NCI-H82 treated with DMSO at 0.1 percent for 48 hours (cell line): ENCODE data around the gene PTPRB.

Experiments
- DNase-seq: peaks from one replicate; lab custom pipeline; 2025; ENCODE audit not compliant: unreplicated experiment; lab: John Stamatoyannopoulos, UW

Gene PTPRB

DNA sequence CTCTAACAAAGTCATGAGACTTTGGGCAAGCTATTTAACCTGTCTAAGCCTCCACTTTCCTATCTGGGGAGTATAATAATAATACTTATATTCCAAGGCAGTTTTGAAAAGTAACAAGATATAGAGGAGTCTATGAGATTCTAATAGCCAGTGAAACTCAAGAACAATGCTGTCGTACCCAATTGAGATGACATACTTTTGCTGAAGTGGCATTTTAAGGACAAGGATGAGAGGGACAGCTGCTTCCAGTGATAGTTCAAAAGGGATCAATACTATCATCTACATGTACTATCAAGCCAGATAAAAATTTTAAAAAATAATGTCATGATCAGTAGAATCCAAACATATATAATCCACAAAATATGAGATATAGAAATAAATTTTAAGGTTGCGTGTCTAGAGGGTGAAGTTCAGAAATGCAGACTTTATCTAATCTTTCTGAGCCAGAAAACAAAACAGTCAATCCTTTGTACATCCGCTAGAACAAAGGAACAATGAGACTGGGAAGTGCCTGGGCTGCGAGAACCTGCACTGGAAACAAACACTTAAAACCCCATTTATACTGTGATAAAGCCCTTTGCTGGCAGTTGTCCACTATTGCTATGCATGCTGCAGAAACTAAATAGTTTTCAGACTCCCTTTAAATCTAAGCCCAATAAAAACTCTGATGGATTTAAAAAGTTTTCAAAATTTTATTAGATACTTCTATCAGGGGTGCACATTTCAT lies 38.6 kb downstream of the PTPRB start:
- DNase-seq: no peak

DNA sequence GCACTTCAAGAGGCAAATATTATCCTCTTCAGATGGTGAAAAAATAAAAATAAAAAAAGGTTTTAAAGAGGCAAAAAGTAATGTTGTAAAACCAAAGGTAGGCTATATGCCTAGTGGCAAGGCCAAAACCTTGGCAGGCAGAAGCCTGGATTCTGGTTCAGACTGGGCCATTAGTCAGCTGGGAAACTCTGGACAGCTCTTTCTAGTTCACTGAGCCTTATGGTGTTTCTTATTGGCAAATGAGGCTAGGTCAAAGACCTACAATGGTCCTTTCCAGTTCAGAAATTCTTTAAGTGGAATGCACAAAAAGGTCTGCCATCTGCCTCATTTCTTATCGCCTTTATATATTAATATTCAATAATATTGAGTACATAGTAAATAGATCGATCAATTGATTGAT lies 44.6 kb downstream of the PTPRB start:
- DNase-seq: no peak

DNA sequence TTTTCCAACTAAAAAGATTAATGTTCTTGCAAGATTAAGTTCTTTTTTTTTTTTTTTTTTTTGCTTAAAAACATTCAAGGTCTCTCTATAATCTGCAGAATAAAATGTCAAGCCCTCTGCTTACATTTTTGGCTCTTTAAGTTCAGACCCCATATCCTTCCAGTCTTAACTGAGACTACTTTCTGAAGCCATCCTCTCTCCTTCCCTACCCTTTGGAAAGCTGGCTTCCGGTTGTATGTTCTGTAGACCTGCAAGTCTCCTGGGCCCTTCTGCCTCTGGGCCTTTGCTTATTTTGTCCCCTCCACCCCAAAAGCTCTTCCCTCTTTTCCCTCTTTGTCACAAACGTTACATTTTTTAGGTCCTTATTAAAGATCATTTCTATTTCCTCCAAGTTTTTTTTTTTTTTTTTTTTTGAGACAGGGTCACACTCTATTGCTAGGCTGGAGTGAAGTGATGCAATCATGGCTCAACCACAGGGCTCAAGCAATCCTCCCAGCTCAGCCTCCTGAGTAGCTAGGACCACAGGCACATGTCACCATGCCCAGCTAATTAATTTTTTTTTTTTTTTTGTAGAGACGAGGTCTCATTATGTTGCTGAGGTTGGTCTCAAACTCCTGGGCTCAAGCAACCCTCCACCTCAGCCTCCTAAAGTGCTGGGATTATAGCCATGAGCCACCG lies 46.5 kb downstream of the PTPRB start:
- no peak for DNase-seq

DNA sequence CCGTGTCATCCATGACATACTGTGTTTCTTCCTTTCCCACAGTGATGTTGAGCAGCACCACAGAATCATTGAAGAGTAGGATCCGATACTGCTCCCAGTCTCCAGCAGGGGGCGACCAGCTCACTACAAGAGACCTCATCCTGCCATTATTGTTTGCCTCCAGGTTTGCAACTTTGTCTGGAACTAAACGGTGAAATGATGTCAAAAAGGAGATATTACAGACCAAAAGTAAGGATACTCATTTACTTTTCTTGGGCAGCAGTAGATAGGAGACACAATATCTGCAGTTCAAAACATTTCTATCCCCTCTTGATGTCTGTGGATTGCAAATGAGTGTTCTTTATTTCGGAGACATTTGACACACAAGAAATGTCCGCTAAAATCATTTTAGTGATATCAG lies 47.2 kb downstream of the PTPRB start:
- no peak for DNase-seq

DNA sequence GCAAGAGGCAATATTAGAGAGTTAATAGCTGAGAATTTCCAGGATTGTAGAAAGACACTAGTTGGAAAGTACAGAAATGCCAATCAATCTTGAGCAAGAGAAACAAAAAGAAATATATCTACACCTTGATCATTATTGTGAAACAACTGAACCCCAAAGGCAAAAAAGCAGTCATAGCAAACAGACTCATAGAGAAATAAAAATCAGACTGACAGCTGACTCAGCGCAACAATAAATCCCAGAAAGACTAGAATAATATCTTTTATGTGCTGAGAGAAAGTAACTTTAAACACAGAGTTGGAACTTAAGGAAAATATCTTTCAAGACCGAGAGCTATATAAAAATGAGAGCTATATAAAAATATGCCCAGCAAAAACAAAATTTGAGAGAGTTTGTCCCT lies 52.9 kb downstream of the PTPRB start:
- DNase-seq: no peak

DNA sequence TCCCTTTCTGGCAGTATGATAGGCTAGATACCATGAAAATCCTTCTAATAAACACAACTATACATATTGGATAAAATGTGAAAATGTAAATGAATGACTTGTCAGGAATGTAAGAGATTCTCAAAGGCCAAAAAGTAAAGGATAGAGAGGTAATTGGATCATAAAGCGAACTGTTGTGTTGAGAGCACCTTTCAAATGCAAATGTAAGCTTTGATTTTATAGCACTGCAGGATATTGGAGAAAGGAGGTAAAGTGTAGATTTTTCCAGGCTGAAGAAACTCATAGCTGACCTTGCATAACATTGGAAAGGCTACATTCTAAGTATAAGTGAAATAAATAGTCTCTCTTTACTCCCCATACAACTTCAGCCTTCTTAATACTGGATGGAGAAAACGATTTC lies 54.0 kb downstream of the PTPRB start:
- no peak for DNase-seq

DNA sequence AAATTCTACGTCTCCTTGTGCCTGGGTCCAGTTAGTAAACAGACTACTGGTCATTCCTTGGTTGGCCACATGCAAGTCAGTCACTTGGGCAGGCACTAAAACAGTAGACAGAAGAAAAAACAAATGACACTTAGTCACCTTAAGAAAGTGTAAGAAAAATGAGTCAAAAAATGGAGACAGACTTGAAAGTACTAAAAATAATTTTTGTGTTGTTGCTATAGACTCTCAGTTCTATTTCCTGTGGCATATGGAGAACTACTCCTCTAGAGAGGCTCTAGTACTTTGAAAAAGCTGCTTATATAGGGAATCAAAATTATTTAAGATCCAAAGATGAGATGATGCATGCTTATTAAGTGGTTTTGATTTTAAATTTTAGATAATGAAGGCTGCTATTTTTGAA lies 56.0 kb downstream of the PTPRB start:
- no peak for DNase-seq

DNA sequence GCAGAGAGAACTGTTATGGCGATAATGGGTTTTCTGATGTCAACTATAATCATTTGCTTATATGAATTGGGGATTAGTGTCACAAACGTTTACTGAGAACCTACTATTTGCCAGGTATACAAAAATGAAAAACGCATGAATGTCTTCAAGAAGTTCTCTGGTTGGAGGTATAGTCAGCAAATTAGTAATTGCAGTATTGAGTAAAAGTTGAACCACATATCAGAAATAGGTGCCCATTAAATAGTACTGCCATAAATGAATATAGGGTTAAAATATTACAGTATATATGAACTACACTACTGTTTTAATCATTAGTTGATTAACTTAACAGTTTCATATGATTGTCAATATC lies 60.0 kb downstream of the PTPRB start:
- no peak for DNase-seq

DNA sequence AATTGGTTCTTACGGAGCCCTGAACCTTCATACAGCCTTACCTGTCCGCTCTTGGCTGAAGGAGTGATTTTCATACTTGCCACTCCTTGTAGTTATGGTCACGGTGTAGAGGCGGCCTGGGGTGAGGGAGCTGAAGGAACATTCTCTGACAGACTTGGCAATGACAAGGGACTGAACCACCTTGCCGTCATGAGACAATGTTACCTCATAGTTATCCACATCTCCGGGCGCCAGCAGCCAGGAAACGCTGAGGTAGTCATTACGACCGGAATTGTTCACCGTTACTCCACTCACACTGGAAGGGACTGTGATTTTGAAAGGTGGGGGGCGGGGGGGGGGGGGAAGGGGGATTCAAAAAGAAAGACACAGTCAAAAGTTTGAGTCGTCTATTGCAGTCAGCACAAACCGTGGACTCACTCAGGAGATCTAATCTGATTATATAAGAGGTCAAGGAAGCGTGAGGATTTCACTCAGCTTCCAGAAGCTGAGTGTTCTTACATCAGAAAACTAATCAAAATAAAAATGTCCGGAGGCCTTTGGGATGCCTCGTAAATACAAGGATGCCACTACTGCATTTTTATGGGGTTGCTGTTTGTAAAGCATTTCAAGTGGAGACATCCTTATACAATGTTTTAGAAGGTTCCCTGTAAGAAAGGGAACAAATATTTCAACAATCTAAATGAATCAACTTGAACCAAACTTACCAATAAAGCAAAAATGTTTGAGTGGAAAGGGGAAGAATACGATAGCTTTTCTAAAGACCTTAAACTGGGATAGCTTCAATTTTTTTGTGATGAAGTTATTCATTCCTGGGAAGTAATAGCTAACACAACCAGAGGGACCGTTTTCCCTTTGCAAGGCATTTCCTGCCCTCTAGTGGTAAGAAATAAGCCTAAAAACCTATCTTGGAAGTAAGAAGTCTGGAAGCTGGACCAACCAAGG lies 60.6 kb downstream of the PTPRB start:
- peak; percentile 54 for DNase-seq

DNA sequence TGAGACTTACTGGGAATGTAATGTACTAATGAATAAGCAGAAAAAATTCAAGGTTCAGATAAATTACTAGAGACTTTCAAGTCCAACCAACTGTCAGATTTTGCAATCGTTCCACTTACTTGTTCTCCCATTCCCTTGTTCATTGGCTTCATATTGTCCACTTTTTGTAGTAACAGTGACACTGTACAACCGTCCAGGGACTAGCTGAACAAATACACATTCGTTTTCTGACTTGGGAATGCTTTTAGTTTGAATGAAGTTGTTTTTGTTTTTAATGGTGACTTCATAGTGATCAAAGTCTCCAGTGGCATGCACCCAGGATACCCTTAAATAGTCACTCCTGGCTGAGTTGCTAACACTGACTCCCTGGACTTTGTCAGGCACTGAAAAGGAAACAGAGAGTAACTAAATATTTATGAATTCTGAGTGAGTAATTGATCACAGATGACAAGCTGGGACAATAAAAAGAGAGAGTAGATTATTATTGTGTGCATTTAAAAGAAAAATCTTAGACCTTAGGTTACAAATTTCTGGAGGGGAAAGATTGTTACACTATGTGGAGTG lies 65.4 kb downstream of the PTPRB start:
- DNase-seq: no peak

DNA sequence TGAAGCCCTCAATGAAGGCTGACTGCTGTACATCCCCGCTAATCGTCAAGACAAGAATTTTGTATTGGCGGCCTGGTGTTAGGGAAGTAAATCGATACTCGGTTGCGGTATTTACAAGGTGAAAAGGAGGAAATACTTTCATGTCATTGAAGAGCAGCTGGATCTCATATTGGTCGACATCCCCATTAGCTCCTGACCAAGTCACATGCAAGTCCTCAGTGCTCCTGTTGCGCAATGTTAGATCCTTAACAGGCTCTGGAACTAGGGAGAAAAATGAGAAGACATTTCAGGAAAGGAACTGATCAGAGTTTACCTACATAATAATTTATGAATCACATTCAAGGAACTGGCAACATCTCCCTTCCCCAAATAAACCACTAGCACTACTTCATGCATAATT lies 66.2 kb downstream of the PTPRB start:
- no peak for DNase-seq

DNA sequence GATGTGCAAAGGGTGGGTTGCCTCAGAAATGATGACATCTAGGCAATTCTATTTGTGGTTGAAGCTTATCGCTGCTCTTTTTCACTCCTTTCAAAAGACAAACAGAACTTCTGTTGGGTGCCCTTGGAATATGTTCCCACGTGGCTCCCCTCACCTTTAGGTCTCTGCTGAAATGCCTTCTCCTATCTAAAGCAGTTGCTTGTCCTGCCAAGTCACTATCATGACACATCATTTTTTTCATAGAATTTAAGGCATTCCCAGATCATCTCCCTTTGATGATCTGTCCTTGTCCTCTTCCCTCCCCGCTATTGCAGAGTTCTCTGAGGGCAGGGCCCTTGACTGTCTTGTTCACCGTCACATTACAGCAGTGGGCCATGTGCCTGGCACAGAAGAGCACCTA lies 75.7 kb downstream of the PTPRB start:
- DNase-seq: no peak

DNA sequence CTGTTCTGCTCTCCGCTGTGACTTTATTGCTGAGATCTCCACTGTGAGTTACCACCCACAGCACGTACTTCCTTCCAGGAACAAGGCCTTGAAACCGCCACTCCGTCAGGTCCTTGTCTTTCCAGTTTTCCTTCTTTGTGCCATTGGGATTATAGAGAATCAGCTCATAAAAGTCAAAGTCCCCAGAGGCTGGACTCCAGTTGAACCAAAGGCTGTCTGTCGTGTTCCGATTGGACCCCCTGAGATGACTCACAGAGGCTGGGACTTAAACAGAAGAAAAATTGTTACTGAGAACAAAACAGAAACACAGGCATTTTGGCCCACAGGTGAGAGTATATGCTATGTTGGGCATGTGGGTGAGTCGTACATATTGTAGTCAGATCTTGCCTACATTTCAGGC lies 76.6 kb downstream of the PTPRB start:
- DNase-seq: no peak

DNA sequence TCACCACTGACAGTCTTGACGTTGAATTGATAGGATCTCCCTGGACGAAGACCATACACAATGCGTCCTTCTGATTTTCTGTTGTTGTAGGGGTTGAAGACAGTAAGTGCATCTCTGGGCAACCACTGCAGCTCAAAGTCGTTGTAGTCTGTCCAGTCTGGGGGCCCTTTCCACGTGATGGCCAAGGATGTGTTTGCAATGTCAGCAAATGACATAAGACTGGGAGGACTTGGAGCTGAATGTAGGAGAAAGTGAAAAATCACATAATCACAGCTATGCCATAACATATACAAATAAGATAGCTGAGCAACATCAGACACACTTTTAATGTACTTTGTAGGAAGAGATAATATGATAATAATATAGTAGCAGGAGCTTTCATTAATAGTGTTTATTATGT lies 77.8 kb downstream of the PTPRB start:
- no peak for DNase-seq

DNA sequence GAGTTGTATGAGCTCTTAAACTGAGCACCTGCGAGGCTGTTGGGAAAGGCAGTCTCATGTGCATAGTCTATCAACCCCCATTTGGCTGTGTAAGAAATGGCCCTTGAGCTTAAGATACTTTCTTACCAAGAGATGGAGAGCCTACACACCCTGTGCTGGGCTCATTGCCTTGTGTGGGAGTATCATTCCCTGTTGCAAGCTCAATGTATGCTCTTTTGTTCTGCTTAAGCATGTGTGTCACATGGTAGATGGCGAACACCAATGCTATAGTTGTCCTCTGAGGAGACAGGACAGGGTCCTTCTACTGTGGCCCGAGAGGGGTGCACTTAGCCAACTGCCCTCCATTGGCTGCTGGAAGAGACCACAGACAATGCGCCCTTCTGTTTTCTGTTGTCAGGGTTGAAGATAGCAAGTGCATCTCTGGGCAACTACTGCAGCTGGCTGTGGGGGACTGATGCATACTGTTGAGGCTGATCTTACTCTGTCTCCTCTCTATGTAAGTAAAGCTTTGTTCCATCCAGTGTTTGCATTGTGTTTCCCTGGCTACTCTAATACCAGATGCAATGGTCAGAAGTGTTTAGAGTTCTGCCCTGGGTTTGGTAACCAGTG lies 79.5 kb downstream of the PTPRB start:
- no peak for DNase-seq

DNA sequence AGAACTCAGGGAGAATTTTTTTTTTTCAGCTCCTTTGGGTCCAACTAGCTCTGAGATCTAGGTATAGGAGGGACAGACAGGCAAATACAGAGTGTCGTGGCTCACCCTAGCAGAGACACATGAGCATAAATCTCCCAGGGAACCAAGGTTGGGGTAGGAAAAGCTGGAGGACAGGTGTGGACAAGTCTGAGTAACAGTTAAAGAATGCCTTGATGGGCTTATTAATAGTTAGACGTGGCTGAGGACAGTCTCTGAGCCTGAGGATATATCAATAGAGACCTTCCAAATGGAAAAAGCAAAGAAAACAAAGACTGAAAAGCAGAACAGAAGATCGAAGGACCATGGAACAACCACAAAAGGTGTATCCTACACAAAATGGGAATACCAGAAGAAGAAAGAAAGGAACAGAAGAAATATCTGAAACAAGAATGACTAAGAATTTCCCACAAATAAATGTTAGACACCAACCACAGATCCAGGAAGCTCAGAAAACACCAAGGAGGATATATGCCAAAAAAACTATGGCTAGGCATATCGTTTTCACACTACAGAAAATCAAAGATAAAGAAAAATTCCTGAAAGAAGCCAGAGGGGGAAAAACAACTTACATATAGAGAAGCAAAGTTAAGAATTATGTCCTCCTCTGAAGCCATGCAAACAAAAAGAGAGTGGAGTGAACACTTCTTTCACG lies 80.9 kb downstream of the PTPRB start:
- DNase-seq: no peak

DNA sequence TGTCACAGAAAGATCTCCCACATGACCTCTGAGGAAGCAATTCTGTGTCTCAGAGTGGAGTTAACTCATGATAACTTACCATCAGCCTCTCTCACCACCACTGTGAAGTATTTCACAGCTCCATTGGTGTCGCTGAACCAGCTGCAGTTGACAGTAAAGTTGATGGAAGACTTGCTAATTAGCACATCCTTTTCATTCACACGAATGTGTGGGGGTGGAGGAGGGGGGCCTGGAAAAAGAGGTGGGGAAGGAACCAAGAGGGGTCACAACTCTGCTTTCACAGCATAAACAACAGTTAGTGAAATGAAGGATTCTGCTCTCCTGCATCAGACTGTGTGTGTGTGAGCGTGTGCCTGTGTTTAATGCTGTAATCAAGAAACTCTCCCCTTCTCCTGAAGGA lies 82.1 kb downstream of the PTPRB start:
- DNase-seq: no peak

DNA sequence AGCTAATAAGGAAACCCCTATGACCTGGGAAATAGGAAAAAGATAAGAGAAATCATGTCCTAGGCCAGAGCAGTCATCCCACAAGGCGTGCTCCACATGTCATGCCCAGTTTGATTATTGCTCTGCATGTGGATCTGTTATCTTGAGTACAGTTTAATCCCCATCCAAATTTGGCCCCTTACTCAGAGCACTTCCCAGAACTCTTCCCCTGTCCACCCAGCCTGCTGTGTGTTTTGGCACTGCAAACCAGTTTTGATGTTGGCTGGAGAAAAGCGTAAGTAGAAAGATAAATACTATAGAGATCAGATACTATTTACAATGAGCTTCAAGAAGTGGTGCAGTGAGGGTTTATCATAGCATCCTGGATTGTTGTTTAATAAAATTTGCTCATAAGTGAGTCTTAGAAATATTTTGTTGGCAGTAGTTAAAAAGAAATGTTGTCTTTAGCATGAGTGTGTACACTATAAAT lies 83.8 kb downstream of the PTPRB start:
- no peak for DNase-seq

DNA sequence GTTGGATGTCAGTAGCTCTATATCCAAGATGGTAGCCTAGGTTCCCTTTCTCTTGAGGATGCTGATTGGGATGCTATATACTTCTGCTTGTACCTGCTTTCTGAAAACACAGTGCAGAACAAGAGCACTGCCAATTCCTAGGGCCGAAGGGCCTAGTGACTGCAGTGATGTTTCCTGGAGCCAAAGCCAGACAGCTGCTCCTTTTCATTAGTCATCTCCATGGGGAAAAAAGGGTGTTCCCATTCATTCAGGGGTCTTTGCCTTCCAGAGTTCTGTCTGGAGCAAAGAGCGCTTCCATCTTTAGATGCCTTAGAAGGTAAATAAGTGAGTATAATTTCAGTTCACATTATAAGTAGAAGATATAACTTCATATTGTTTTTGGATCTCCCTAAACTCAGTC lies 85.5 kb downstream of the PTPRB start:
- DNase-seq: no peak

DNA sequence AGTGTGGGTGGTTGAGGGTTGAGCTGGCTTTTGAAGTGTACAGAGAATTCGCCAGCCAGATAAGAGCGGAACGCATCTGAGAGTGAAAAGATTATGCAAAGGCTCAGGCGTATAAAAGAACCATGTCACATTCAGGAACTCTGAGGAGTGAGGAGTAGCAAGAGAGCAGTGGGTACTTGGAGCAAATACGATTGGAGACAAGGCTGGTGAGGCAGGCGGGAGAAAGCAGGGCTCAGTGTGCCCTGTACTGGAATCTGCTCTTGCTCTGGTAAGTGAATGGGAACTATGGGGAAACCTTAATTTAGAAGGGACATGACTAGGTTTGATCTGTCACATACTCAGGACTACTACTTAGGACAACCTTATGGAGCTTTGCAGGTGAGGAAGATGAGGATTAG lies 87.0 kb downstream of the PTPRB start:
- no peak for DNase-seq
